Mesangial cell (primary cell): ENCODE measurements around the gene SLC22A7. TPM values are rescaled to one million over a fixed set of nuclear protein-coding genes. Genes with fewer than 3 reads are reported as not detected.

Experiments
- total RNA-seq: library from RNA; depleted of rRNA; stranded (reverse); fragments of >200 nt; gene quantifications from 2 replicates; pipeline ENCODE4 v1.2.3, GENCODE V29; 2015

Gene SLC22A7, protein sequence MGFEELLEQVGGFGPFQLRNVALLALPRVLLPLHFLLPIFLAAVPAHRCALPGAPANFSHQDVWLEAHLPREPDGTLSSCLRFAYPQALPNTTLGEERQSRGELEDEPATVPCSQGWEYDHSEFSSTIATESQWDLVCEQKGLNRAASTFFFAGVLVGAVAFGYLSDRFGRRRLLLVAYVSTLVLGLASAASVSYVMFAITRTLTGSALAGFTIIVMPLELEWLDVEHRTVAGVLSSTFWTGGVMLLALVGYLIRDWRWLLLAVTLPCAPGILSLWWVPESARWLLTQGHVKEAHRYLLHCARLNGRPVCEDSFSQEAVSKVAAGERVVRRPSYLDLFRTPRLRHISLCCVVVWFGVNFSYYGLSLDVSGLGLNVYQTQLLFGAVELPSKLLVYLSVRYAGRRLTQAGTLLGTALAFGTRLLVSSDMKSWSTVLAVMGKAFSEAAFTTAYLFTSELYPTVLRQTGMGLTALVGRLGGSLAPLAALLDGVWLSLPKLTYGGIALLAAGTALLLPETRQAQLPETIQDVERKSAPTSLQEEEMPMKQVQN
- total RNA-seq = not detected in 2 replicates

GRCh38 chr6:43297644-43298564 is at the start of gene SLC22A7:
Gene SLC22A7, plus strand, starts transcription at chr6:43298260. Its CDS starts 99 bp downstream, at chr6:43298359.

DNA sequence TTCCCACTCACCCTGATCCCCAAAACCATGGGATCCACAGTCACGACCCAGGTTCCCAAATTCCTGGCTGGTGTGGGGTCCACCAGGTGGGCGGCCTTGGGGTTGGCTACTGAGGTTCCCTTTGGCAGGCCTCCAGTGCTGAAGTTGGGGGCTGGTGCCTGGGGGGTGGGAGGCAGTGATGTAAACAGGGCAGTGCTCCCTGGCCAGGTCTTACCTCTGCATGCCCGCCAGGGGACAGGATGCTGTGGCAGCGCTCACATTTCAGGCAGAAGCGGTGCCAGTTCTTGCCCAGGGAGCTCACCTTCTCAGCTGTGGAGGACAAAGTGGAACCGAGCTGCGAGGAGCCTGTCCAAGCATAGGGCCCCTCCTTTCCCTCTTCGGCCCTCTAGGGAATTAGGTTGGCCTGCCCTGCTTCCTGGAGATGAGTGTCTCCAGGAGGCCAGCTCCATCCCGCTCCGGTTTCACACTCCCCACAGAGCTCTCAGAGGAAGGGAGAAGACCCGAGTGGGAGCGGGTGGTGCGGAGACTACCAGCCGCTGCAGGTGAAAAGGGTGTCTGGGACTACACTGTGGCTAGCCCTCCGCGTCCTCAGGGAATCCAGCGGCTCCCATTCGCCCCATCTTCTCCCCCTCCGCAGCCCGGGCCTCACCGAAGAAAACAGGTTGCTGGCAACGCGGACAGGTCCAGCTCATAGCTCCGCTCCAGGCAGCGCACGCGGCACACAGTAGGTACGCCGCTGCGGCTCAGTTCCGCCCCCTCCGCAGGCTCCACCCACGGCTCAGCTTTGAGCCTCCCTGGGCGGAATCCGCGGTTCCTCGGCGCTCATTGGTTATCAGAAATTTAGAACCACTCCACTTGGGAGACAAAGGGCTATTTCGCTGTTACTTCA is 10.3 kb downstream of the SLC22A7 start, which contains the start of gene CRIP3:
Gene CRIP3, minus strand, starts transcription at position 726 of the 889 bp plus-strand sequence. Its CDS starts 34 bp downstream, at position 692.

Other genes starting within 250 kb of the SLC22A7 start
- gene CUL7, start 244.4 kb upstream of the SLC22A7 start, total RNA-seq = 22.3 and 55.4 TPM in 2 replicates
- gene MRPL2, start 238.8 kb upstream of the SLC22A7 start, total RNA-seq = 35.0 and 40.7 TPM in 2 replicates
- gene KLC4, start 238.6 kb upstream of the SLC22A7 start, total RNA-seq = 10.4 and 24.6 TPM in 2 replicates
- 132 and 236 TPM in 2 replicates for gene PTK7, start 221.9 kb upstream of the SLC22A7 start, total RNA-seq
- gene SRF, start 127.0 kb upstream of the SLC22A7 start, total RNA-seq = 40.3 and 44.2 TPM in 2 replicates
- gene CUL9, start 116.1 kb upstream of the SLC22A7 start, total RNA-seq = 14.0 and 39.3 TPM in 2 replicates
- gene DNPH1, start 68.8 kb upstream of the SLC22A7 start, total RNA-seq = 90.3 and 107 TPM in 2 replicates
- under 0.01 and 0.13 TPM in 2 replicates for gene TTBK1, start 54.8 kb upstream of the SLC22A7 start, total RNA-seq
- not detected in 2 replicates for gene CRIP3, start 10.6 kb downstream of the SLC22A7 start, total RNA-seq
- 7.7 TPM in 2 replicates for gene ZNF318, start 71.4 kb downstream of the SLC22A7 start, total RNA-seq
- gene ABCC10, start 129.3 kb downstream of the SLC22A7 start, total RNA-seq = 23.5 and 32.1 TPM in 2 replicates
- gene DLK2, start 157.3 kb downstream of the SLC22A7 start, total RNA-seq = 0.38 and 1.3 TPM in 2 replicates
- 15.3 and 20.3 TPM in 2 replicates for gene TJAP1, start 179.3 kb downstream of the SLC22A7 start, total RNA-seq
- under 0.01 and 1.4 TPM in 2 replicates for gene LRRC73, start 212.1 kb downstream of the SLC22A7 start, total RNA-seq
- gene YIPF3, start 218.7 kb downstream of the SLC22A7 start, total RNA-seq = 93.5 and 107 TPM in 2 replicates
- 17.5 and 24.8 TPM in 2 replicates for gene POLR1C, start 218.8 kb downstream of the SLC22A7 start, total RNA-seq